Vagina (tissue), 2 donors: ENCODE measurements around the gene TEX2.

Source experiments
- POLR2A ChIP-seq, 2 donors: fragments of 450-650 bp; IDR thresholded peaks; one replicate each; pipeline ENCODE4 v1.6.1; 2017; ENCODE audit warnings: antibody characterized with exemption in 2 of 2, mild to moderate bottlenecking in 2 of 2, moderate library complexity in 2 of 2
- TF ChIP-seq, protein P1 (sequence below), 3 experiments: fragments of 450-650 bp in 2 of 3; fragments of 200-600 bp in 1 of 3; sonication (generic) in 1 of 3; IDR thresholded peaks; one replicate each; pipeline ENCODE4 v1.5.1; 2017 to 2019; ENCODE audit warnings: antibody characterized with exemption in 3 of 3, mild to moderate bottlenecking in 2 of 3, moderate library complexity in 2 of 3

DNA sequence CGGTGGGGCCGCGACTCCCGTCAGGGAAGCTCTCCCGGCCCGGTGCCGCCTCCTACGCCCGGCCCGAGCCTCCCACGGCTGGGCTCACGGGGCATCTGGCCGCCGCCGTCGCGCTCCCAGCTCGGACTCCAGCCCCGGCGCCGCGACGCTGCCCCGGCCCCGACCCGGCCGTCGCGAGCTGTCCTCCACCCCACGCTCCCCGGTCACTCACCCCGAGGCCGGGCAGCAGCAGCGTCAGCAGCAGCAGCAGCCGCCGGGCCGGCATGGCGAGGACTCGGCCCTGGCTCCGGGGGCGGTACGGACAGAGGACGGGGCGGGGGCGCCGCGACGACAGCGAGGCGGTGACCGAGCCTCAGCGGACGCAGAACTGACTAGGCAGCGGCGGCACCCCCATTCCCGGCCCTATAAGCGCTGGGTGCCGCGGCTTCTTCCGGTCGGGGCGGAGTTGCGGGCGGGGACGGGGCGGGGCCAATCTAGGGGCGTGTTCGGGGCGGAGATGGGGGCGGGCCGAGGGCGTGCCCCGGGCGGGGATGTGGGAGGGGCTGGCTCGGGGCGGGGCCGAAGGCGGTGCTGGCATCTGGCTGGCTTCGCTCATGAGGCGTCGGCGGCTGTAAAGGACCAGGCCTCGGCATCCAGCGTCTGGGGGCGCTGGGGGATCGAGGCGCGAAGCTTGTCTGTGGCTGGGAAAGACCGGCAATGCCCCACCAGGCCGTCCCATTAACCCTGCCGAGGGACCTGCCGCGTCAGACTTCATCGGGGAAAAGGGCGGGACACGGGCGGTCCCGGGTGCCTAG lies 133.1 kb downstream of the TEX2 start, which contains the start of gene ERN1:
- TF ChIP-seq, protein P1, sequence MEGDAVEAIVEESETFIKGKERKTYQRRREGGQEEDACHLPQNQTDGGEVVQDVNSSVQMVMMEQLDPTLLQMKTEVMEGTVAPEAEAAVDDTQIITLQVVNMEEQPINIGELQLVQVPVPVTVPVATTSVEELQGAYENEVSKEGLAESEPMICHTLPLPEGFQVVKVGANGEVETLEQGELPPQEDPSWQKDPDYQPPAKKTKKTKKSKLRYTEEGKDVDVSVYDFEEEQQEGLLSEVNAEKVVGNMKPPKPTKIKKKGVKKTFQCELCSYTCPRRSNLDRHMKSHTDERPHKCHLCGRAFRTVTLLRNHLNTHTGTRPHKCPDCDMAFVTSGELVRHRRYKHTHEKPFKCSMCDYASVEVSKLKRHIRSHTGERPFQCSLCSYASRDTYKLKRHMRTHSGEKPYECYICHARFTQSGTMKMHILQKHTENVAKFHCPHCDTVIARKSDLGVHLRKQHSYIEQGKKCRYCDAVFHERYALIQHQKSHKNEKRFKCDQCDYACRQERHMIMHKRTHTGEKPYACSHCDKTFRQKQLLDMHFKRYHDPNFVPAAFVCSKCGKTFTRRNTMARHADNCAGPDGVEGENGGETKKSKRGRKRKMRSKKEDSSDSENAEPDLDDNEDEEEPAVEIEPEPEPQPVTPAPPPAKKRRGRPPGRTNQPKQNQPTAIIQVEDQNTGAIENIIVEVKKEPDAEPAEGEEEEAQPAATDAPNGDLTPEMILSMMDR (IDR thresholded peaks at IDR 0.05): no peak
- peak in 1 of 2 donors; percentile 88 for TF ChIP-seq POLR2A (IDR thresholded peaks at IDR 0.05)
